WTC11 (cell line): ENCODE results near the gene GRAMD4. TPM values are rescaled to one million over a fixed set of nuclear protein-coding genes. Genes with fewer than 3 reads are reported as not detected.

Experiments used
- ATAC-seq: fragments of 200-7000 bp; cut with Tn5 transposase; 2 replicates; pipeline ENCODE4 v1.10.0; 2021; ENCODE audit warnings: mild to moderate bottlenecking, moderate library complexity
- CTCF ChIA-PET: fragments of 300-600 bp; sonication (Branson Sonifier 250); formaldehyde crosslinking; loops from one replicate; lab custom pipeline; 2021; ENCODE audit warnings: antibody characterized with exemption; lab: Charles Lee
- POLR2A ChIA-PET: fragments of 350-600 bp; sonication (Branson Sonifier 250); formaldehyde crosslinking; loops from one replicate; lab custom pipeline; 2021; ENCODE audit warnings: antibody characterized with exemption; lab: Charles Lee
- DNase-seq: peaks from one replicate; pipeline ENCODE4 v3.0.0; 2021; ENCODE audit warnings: low spot score
- H3K27ac Mint-ChIP-seq: 2 replicates; pipeline ENCODE4 v1.8.0; 2021; ENCODE audit warnings: mixed read lengths
- H3K27me3 Mint-ChIP-seq: 2 replicates; pipeline ENCODE4 v1.8.0; 2021; ENCODE audit warnings: low read depth, mild to moderate bottlenecking, moderate library complexity, mixed read lengths
- H3K36me3 Mint-ChIP-seq: 2 replicates; pipeline ENCODE4 v1.8.0; 2021; ENCODE audit warnings: mixed read lengths
- H3K4me1 Mint-ChIP-seq: 2 replicates; pipeline ENCODE4 v1.8.0; 2022; ENCODE audit warnings: mixed read lengths
- H3K4me3 Mint-ChIP-seq: 2 replicates; pipeline ENCODE4 v1.8.0; 2021; ENCODE audit warnings: mild to moderate bottlenecking, moderate library complexity, mixed read lengths
- H3K9me3 Mint-ChIP-seq: 2 replicates; pipeline ENCODE4 v1.8.0; 2021; ENCODE audit warnings: mixed read lengths
- AFF4 ChIP-seq: sonication (generic); formaldehyde crosslinking; IDR thresholded peaks from 2 replicates; pipeline ENCODE4 v1.8.1; 2023; ENCODE audit warnings: mild to moderate bottlenecking, missing genetic modification reagents, borderline replicate concordance
- CREM ChIP-seq: sonication (generic); formaldehyde crosslinking; IDR thresholded peaks from 2 replicates; pipeline ENCODE4 v1.8.1; 2022; ENCODE audit warnings: mild to moderate bottlenecking, missing genetic modification reagents, moderate library complexity
- CTCF ChIP-seq: fragments of 200-600 bp; IDR thresholded peaks from 2 replicates; pipeline ENCODE4 v1.8.0; 2022; ENCODE audit warnings: antibody characterized with exemption
- FOXK1 ChIP-seq: sonication (generic); formaldehyde crosslinking; IDR thresholded peaks from 2 replicates; pipeline ENCODE4 v1.8.0; 2022; ENCODE audit warnings: mild to moderate bottlenecking, moderate library complexity, missing genetic modification reagents
- FOXP1 ChIP-seq: sonication (generic); formaldehyde crosslinking; IDR thresholded peaks from 2 replicates; pipeline ENCODE4 v1.8.0; 2022; ENCODE audit warnings: missing genetic modification reagents, mild to moderate bottlenecking, moderate library complexity, borderline replicate concordance
- GABPB1 ChIP-seq: sonication (generic); formaldehyde crosslinking; IDR thresholded peaks from 2 replicates; pipeline ENCODE4 v1.8.1; 2023; ENCODE audit warnings: mild to moderate bottlenecking, missing genetic modification reagents
- IRF1 ChIP-seq: sonication (generic); formaldehyde crosslinking; IDR thresholded peaks from 2 replicates; pipeline ENCODE4 v1.8.0; 2023; ENCODE audit warnings: missing genetic modification reagents
- IRF2 ChIP-seq: sonication (generic); formaldehyde crosslinking; IDR thresholded peaks from 2 replicates; pipeline ENCODE4 v1.8.0; 2022; ENCODE audit warnings: low read depth, missing genetic modification reagents, borderline replicate concordance
- KAT7 ChIP-seq: sonication (generic); formaldehyde crosslinking; IDR thresholded peaks from 2 replicates; pipeline ENCODE4 v1.8.1; 2023; ENCODE audit warnings: missing genetic modification reagents, mild to moderate bottlenecking, borderline replicate concordance
- MAX ChIP-seq: sonication (generic); formaldehyde crosslinking; IDR thresholded peaks from 2 replicates; pipeline ENCODE4 v1.8.0; 2022; ENCODE audit warnings: mild to moderate bottlenecking, missing genetic modification reagents
- MXD4 ChIP-seq: fragments of 250-450 bp; sonication (Bioruptor Pico); IDR thresholded peaks from 2 replicates; pipeline ENCODE4 v1.8.0; 2021; ENCODE audit warnings: mild to moderate bottlenecking, moderate library complexity, borderline replicate concordance
- NR2C2 ChIP-seq: sonication (generic); formaldehyde crosslinking; IDR thresholded peaks from 2 replicates; pipeline ENCODE4 v1.8.0; 2022; ENCODE audit warnings: mild to moderate bottlenecking, missing genetic modification reagents
- NR3C1 ChIP-seq: sonication (generic); formaldehyde crosslinking; conservative IDR thresholded peaks from 2 replicates; pipeline ENCODE4 v1.8.1; 2023; ENCODE audit warnings: low read depth, mild to moderate bottlenecking, missing genetic modification reagents
- PREB ChIP-seq: sonication (generic); formaldehyde crosslinking; IDR thresholded peaks from 2 replicates; pipeline ENCODE4 v1.8.1; 2022; ENCODE audit warnings: mild to moderate bottlenecking, missing genetic modification reagents, moderate library complexity, borderline replicate concordance
- PRRX2 ChIP-seq: fragments of 250-450 bp; sonication (Bioruptor Pico); IDR thresholded peaks from 2 replicates; pipeline ENCODE4 v1.8.0; 2021; ENCODE audit warnings: mild to moderate bottlenecking
- SMAD3 ChIP-seq: sonication (generic); formaldehyde crosslinking; IDR thresholded peaks from 2 replicates; pipeline ENCODE4 v1.8.0; 2022; ENCODE audit warnings: missing genetic modification reagents, mild to moderate bottlenecking, borderline replicate concordance
- TCF7 ChIP-seq: sonication (generic); formaldehyde crosslinking; IDR thresholded peaks from 2 replicates; pipeline ENCODE4 v1.8.0; 2022; ENCODE audit warnings: mild to moderate bottlenecking, low read depth, missing genetic modification reagents, moderate library complexity
- ZBTB21 ChIP-seq: sonication (generic); formaldehyde crosslinking; IDR thresholded peaks from 2 replicates; pipeline ENCODE4 v1.8.1; 2023; ENCODE audit warnings: mild to moderate bottlenecking, missing genetic modification reagents, borderline replicate concordance
- ZMAT4 ChIP-seq: fragments of 250-450 bp; sonication (Bioruptor Pico); IDR thresholded peaks from 2 replicates; pipeline ENCODE4 v1.9.0; 2021; ENCODE audit warnings: mild to moderate bottlenecking
- ZNF219 ChIP-seq: sonication (generic); formaldehyde crosslinking; IDR thresholded peaks from 2 replicates; pipeline ENCODE4 v1.8.0; 2023; ENCODE audit warnings: missing genetic modification reagents, mild to moderate bottlenecking, borderline replicate concordance
- ZNF232 ChIP-seq: sonication (generic); formaldehyde crosslinking; IDR thresholded peaks from 2 replicates; pipeline ENCODE4 v1.8.0; 2022; ENCODE audit warnings: mild to moderate bottlenecking, missing genetic modification reagents
- total RNA-seq: library from RNA; stranded (reverse); gene quantifications from 3 replicates; pipeline ENCODE4 v1.2.3, GENCODE V29; 2021

GRAMD4 gene
- total RNA-seq, 1 experiment from 2014 or later = 41.0 TPM

GRCh38 chr22:46574438-46574992 lies 45.7 kb upstream of the GRAMD4 start:
- POLR2A ChIA-PET = no interaction called here
- H3K27ac Mint-ChIP-seq = no peak overlapping the region

GRCh38 chr22:46574993-46575910 lies 44.9 kb upstream of the GRAMD4 start:
- ChIA-PET CTCF (interaction anchor here (1.1 to 2.1 kb wide), 6 partner anchors 12 to 207 kb away, joined by 3 to 27 read pairs (median 4); no protein-coding TSS in a partner anchor), POLR2A (no interaction called here)
- 0 out of 2 replicates have a peak, but pooled peaks have one; percentile 45 for TF ChIP-seq MAX (CRISPR knock-in tag)
- TF ChIP-seq CTCF = no peak
- TF ChIP-seq FOXP1 (CRISPR knock-in tag) = 0 out of 2 replicates have a peak, but pooled peaks have one; percentile 40
- TF ChIP-seq TCF7 (CRISPR knock-in tag) = no peak
- Mint-ChIP-seq H3K9me3 (peaks cover 16% of the 10 kb centered on the region), H3K4me3 (peak overlapping the region; percentile 76), H3K27me3 (peaks cover 7% of the 10 kb centered on the region), H3K36me3 (peaks cover 8% of the 10 kb centered on the region; the same call in 1 of the 2 replicates), H3K27ac (peak overlapping the region; percentile 68), H3K4me1 (peaks cover 43% of the 10 kb centered on the region)
- peak; percentile 2 for ATAC-seq
- peak; percentile 37 for DNase-seq

More at GRCh38 chr22:46574438-46574992, 45.7 kb upstream of the GRAMD4 start:
- H3K9me3 Mint-ChIP-seq = peaks cover 16% of the 10 kb centered on the region
- no peak for DNase-seq
- H3K27me3 Mint-ChIP-seq = peaks cover 7% of the 10 kb centered on the region
- peaks cover 8% of the 10 kb centered on the region; the same call in 1 of the 2 replicates for H3K36me3 Mint-ChIP-seq
- no peak for ATAC-seq
- TF ChIP-seq AFF4 (CRISPR knock-in tag) (no peak), ZBTB21 (CRISPR knock-in tag) (no peak), PRRX2 (CRISPR knock-in tag) (no peak), MXD4 (CRISPR knock-in tag) (no peak), GABPB1 (no peak), CREM (CRISPR knock-in tag) (no peak), KAT7 (CRISPR knock-in tag) (no peak), ZNF219 (CRISPR knock-in tag) (no peak), NR2C2 (CRISPR knock-in tag) (no peak), IRF2 (no peak), FOXK1 (CRISPR knock-in tag) (no peak), ZNF232 (CRISPR knock-in tag) (no peak), PREB (CRISPR knock-in tag) (no peak), IRF1 (no peak), ZMAT4 (CRISPR knock-in tag) (no peak), NR3C1 (no peak), SMAD3 (CRISPR knock-in tag) (no peak)
- no peak overlapping the region for H3K4me3 Mint-ChIP-seq
- CTCF ChIA-PET = interaction anchor here (1.3 to 2.3 kb wide), 4 partner anchors 11 to 207 kb away, joined by 5 to 27 read pairs (median 10); no protein-coding TSS in a partner anchor
- peaks cover 35% of the 10 kb centered on the region for H3K4me1 Mint-ChIP-seq
